Measurements from ENCODE around the gene PLEKHA7.

The PLEKHA7 gene

DNA sequence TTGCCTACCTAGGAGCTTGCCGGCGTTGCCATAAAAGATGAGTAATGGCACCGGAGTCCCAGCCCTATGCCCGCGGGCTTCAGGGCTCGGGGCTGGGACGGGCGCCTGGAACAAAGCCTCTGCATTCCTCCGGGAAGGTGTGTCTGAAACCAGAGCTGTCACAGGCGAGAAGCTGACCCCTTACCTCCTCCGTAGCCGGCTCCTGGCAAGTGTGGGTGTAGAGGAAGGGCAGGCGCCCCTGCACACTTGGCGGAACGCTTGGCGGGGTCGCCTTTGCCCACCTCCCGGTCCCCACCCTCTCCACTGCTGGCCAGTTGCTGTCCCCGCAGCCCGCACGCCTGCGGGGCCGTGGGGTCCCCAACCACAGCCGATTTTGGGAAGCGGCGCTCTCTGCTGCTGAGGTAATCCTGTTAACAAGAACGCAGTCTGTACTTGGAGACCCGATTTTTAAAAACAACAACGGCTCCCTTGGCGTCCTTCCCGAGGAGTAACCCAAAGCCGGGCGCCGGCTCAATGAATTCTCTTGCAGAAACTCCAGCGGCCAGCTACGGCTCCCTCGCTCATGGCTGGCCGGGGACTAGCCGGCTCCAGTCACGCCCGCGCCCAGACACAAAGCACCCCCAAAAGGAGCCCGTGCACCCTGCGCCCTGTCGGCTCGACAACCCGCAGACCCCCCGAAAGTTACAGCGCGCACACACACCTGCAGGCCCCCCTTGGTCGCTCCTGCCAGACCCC, 89.2 kb downstream of the PLEKHA7 start:
- H3K79me1 ChIP-seq (ENCODE audit: low read length), result no peaks in the 10 kb centered on the region
- peak overlapping the region; percentile 92 for H3K4me2 ChIP-seq (ENCODE audit: low read length)
- no peak overlapping the region for H3K18ac ChIP-seq (ENCODE audit: low read length)
- H3K27me3 ChIP-seq (ENCODE audit: insufficient read depth, low read length, poor library complexity), result no peaks in the 10 kb centered on the region
- no peak overlapping the region for H3K23ac ChIP-seq (ENCODE audit: low read length)
- no peak overlapping the region for H4K8ac ChIP-seq (ENCODE audit: low read depth, low read length)
- H2BK120ac ChIP-seq (ENCODE audit: low read depth, low read length), result no peak overlapping the region
- H4K5ac ChIP-seq (ENCODE audit: low read length), result no peak overlapping the region
- no peak overlapping the region for H2AK5ac ChIP-seq (ENCODE audit: low read length)
- peak overlapping the region; percentile 14 for H3K4me3 ChIP-seq (ENCODE audit: low read length)
- H3K4me1 ChIP-seq (ENCODE audit: control insufficient read depth, low read depth, low read length), result peaks cover 24% of the 10 kb centered on the region
- no peak overlapping the region for H2BK15ac ChIP-seq (replicated peaks; ENCODE audit: low read depth)
- no peaks in the 10 kb centered on the region for H3K36me3 ChIP-seq (ENCODE audit: control insufficient read depth, insufficient read depth, low read length)
- no CpG with 5 or more reads among the region's 51 CpGs for WGBS (ENCODE audit: extremely low coverage, insufficient coverage, low lambda C conversion rate)
- no peak overlapping the region for H2BK5ac ChIP-seq (ENCODE audit: low read length)
- DNase-seq, result peak; percentile 91
- no peak overlapping the region for H3K4ac ChIP-seq (ENCODE audit: low read depth, low read length)
- no peak overlapping the region for H3K27ac ChIP-seq (ENCODE audit: low read depth, low read length)
- H3K9ac ChIP-seq (ENCODE audit: low read length), result peak overlapping the region; percentile 51
- no peaks in the 10 kb centered on the region for H3K79me2 ChIP-seq (ENCODE audit: control insufficient read depth, insufficient read depth, low read length)
- H3K56ac ChIP-seq (ENCODE audit: low read length), result peak overlapping the region; percentile 83

GRCh38 chr11:16924462-16924825, 89.8 kb downstream of the PLEKHA7 start:
- no peak overlapping the region for H3K23ac ChIP-seq (ENCODE audit: low read length)
- no peak overlapping the region for H2BK120ac ChIP-seq (ENCODE audit: low read depth, low read length)
- no peaks in the 10 kb centered on the region for H3K27me3 ChIP-seq (ENCODE audit: insufficient read depth, low read length, poor library complexity)
- H3K79me1 ChIP-seq (ENCODE audit: low read length), result no peaks in the 10 kb centered on the region
- no peak overlapping the region for H2BK5ac ChIP-seq (ENCODE audit: low read length)
- no peak for DNase-seq
- no peak overlapping the region for H4K8ac ChIP-seq (ENCODE audit: low read depth, low read length)
- peak overlapping the region; percentile 0 for H3K56ac ChIP-seq (ENCODE audit: low read length)
- no peaks in the 10 kb centered on the region for H3K36me3 ChIP-seq (ENCODE audit: control insufficient read depth, insufficient read depth, low read length)
- H3K9ac ChIP-seq (ENCODE audit: low read length), result peak overlapping the region; percentile 11
- peak overlapping the region; percentile 10 for H3K4me2 ChIP-seq (ENCODE audit: low read length)
- peaks cover 24% of the 10 kb centered on the region for H3K4me1 ChIP-seq (ENCODE audit: control insufficient read depth, low read depth, low read length)
- no peak overlapping the region for H2AK5ac ChIP-seq (ENCODE audit: low read length)
- no peaks in the 10 kb centered on the region for H3K79me2 ChIP-seq (ENCODE audit: control insufficient read depth, insufficient read depth, low read length)
- no peak overlapping the region for H2BK15ac ChIP-seq (replicated peaks; ENCODE audit: low read depth)
- H3K4ac ChIP-seq (ENCODE audit: low read depth, low read length), result no peak overlapping the region
- no peak overlapping the region for H3K27ac ChIP-seq (ENCODE audit: low read depth, low read length)
- no peak overlapping the region for H3K18ac ChIP-seq (ENCODE audit: low read length)
- no peak overlapping the region for H4K5ac ChIP-seq (ENCODE audit: low read length)
- WGBS (ENCODE audit: extremely low coverage, insufficient coverage, low lambda C conversion rate), result no CpG with 5 or more reads among the region's 4 CpGs
- no peak overlapping the region for H3K4me3 ChIP-seq (ENCODE audit: low read length)

- H3K79me1 ChIP-seq (ENCODE audit: low read length), result no peaks in the 10 kb centered on the region
- no peak overlapping the region for H2BK120ac ChIP-seq (ENCODE audit: low read depth, low read length)
- no peak overlapping the region for H2AK5ac ChIP-seq (ENCODE audit: low read length)
- no peak overlapping the region for H3K23ac ChIP-seq (ENCODE audit: low read length)
- H4K5ac ChIP-seq (ENCODE audit: low read length), result no peak overlapping the region
- no peak overlapping the region for H2BK5ac ChIP-seq (ENCODE audit: low read length)
- DNase-seq, result peak; percentile 27
- WGBS (ENCODE audit: extremely low coverage, insufficient coverage, low lambda C conversion rate), result no CpG with 5 or more reads among the region's 4 CpGs
- H3K36me3 ChIP-seq (ENCODE audit: control insufficient read depth, insufficient read depth, low read length), result no peaks in the 10 kb centered on the region
- H4K8ac ChIP-seq (ENCODE audit: low read depth, low read length), result no peak overlapping the region
- no peaks in the 10 kb centered on the region for H3K27me3 ChIP-seq (ENCODE audit: insufficient read depth, low read length, poor library complexity)
- H3K4me2 ChIP-seq (ENCODE audit: low read length), result no peak overlapping the region
- H3K18ac ChIP-seq (ENCODE audit: low read length), result no peak overlapping the region
- H3K56ac ChIP-seq (ENCODE audit: low read length), result no peak overlapping the region
- H2BK15ac ChIP-seq (replicated peaks; ENCODE audit: low read depth), result no peak overlapping the region
- no peak overlapping the region for H3K4ac ChIP-seq (ENCODE audit: low read depth, low read length)
- H3K9ac ChIP-seq (ENCODE audit: low read length), result no peak overlapping the region
- peaks cover 24% of the 10 kb centered on the region for H3K4me1 ChIP-seq (ENCODE audit: control insufficient read depth, low read depth, low read length)
- H3K79me2 ChIP-seq (ENCODE audit: control insufficient read depth, insufficient read depth, low read length), result no peaks in the 10 kb centered on the region
- no peak overlapping the region for H3K4me3 ChIP-seq (ENCODE audit: low read length)
- no peak overlapping the region for H3K27ac ChIP-seq (ENCODE audit: low read depth, low read length)
Observed at GRCh38 chr11:16923987-16924386, 90.2 kb downstream of the PLEKHA7 start.

DNA sequence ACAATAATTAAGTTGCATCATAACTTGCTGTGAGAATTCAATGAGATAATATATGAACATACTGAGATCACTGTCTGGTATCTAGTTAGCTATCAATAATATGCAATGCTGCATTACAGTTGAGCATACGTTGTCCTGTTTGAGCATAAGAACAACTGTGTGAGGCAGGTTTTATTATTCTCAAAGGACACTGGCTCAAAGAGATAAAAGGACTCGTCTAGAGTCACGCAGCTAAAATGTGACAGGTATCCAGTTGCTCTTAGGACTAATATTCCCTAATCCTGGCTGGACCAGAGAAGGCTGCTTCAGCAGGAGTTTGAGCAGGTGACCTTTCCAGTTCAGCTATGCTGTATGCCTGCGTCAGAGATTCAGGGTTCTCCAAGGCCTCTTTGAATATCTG, 92.5 kb downstream of the PLEKHA7 start:
- Histone ChIP-seq H3K36me3 (ENCODE audit: control insufficient read depth, insufficient read depth, low read length) (no peaks in the 10 kb centered on the region), H2BK120ac (ENCODE audit: low read depth, low read length) (no peak overlapping the region), H4K8ac (ENCODE audit: low read depth, low read length) (no peak overlapping the region), H3K27ac (ENCODE audit: low read depth, low read length) (no peak overlapping the region), H3K56ac (ENCODE audit: low read length) (no peak overlapping the region), H3K4me3 (ENCODE audit: low read length) (no peak overlapping the region), H2BK5ac (ENCODE audit: low read length) (no peak overlapping the region), H3K18ac (ENCODE audit: low read length) (no peak overlapping the region), H3K79me2 (ENCODE audit: control insufficient read depth, insufficient read depth, low read length) (no peaks in the 10 kb centered on the region), H2BK15ac (replicated peaks; ENCODE audit: low read depth) (no peak overlapping the region), H3K4me2 (ENCODE audit: low read length) (no peak overlapping the region), H4K5ac (ENCODE audit: low read length) (no peak overlapping the region), H2AK5ac (ENCODE audit: low read length) (no peak overlapping the region), H3K23ac (ENCODE audit: low read length) (no peak overlapping the region), H3K4ac (ENCODE audit: low read depth, low read length) (no peak overlapping the region), H3K4me1 (ENCODE audit: control insufficient read depth, low read depth, low read length) (peaks cover 19% of the 10 kb centered on the region), H3K79me1 (ENCODE audit: low read length) (no peaks in the 10 kb centered on the region), H3K27me3 (ENCODE audit: insufficient read depth, low read length, poor library complexity) (no peaks in the 10 kb centered on the region), H3K9ac (ENCODE audit: low read length) (no peak overlapping the region)
- no CpG with 5 or more reads among the region's 4 CpGs for WGBS (ENCODE audit: extremely low coverage, insufficient coverage, low lambda C conversion rate)
- no peak for DNase-seq

GRCh38 chr11:16921019-16921418, 93.2 kb downstream of the PLEKHA7 start:
- no peak overlapping the region for H4K5ac ChIP-seq (ENCODE audit: low read length)
- no peak overlapping the region for H2AK5ac ChIP-seq (ENCODE audit: low read length)
- H3K27me3 ChIP-seq (ENCODE audit: insufficient read depth, low read length, poor library complexity), result no peaks in the 10 kb centered on the region
- no peak overlapping the region for H3K18ac ChIP-seq (ENCODE audit: low read length)
- no peak overlapping the region for H3K4me2 ChIP-seq (ENCODE audit: low read length)
- no peaks in the 10 kb centered on the region for H3K79me1 ChIP-seq (ENCODE audit: low read length)
- no peak overlapping the region for H4K8ac ChIP-seq (ENCODE audit: low read depth, low read length)
- H3K4me1 ChIP-seq (ENCODE audit: control insufficient read depth, low read depth, low read length), result peaks cover 13% of the 10 kb centered on the region
- H3K4ac ChIP-seq (ENCODE audit: low read depth, low read length), result no peak overlapping the region
- H2BK120ac ChIP-seq (ENCODE audit: low read depth, low read length), result no peak overlapping the region
- H3K23ac ChIP-seq (ENCODE audit: low read length), result no peak overlapping the region
- no peak overlapping the region for H3K27ac ChIP-seq (ENCODE audit: low read depth, low read length)
- H2BK5ac ChIP-seq (ENCODE audit: low read length), result no peak overlapping the region
- no peak overlapping the region for H3K56ac ChIP-seq (ENCODE audit: low read length)
- H2BK15ac ChIP-seq (replicated peaks; ENCODE audit: low read depth), result no peak overlapping the region
- DNase-seq, result no peak
- H3K9ac ChIP-seq (ENCODE audit: low read length), result no peak overlapping the region
- H3K36me3 ChIP-seq (ENCODE audit: control insufficient read depth, insufficient read depth, low read length), result no peaks in the 10 kb centered on the region
- WGBS (ENCODE audit: extremely low coverage, insufficient coverage, low lambda C conversion rate), result no CpG with 5 or more reads among the region's 4 CpGs
- no peaks in the 10 kb centered on the region for H3K79me2 ChIP-seq (ENCODE audit: control insufficient read depth, insufficient read depth, low read length)
- H3K4me3 ChIP-seq (ENCODE audit: low read length), result no peak overlapping the region

- Histone ChIP-seq H2BK120ac (ENCODE audit: low read depth, low read length) (no peak overlapping the region), H3K4me2 (ENCODE audit: low read length) (no peak overlapping the region)
- no CpG with 5 or more reads among the region's 5 CpGs for WGBS (ENCODE audit: extremely low coverage, insufficient coverage, low lambda C conversion rate)
Observed at GRCh38 chr11:16920559-16920958, 93.7 kb downstream of the PLEKHA7 start.

More at GRCh38 chr11:16920559-16920958, 93.7 kb downstream of the PLEKHA7 start:
- Histone ChIP-seq H3K36me3 (ENCODE audit: control insufficient read depth, insufficient read depth, low read length) (no peaks in the 10 kb centered on the region), H3K18ac (ENCODE audit: low read length) (no peak overlapping the region), H3K27ac (ENCODE audit: low read depth, low read length) (no peak overlapping the region), H3K56ac (ENCODE audit: low read length) (no peak overlapping the region), H3K23ac (ENCODE audit: low read length) (no peak overlapping the region), H2BK5ac (ENCODE audit: low read length) (no peak overlapping the region), H3K79me2 (ENCODE audit: control insufficient read depth, insufficient read depth, low read length) (no peaks in the 10 kb centered on the region), H3K4ac (ENCODE audit: low read depth, low read length) (no peak overlapping the region), H4K5ac (ENCODE audit: low read length) (no peak overlapping the region), H3K4me1 (ENCODE audit: control insufficient read depth, low read depth, low read length) (peaks cover 10% of the 10 kb centered on the region), H4K8ac (ENCODE audit: low read depth, low read length) (no peak overlapping the region), H3K27me3 (ENCODE audit: insufficient read depth, low read length, poor library complexity) (no peaks in the 10 kb centered on the region), H2AK5ac (ENCODE audit: low read length) (no peak overlapping the region), H2BK15ac (replicated peaks; ENCODE audit: low read depth) (no peak overlapping the region), H3K79me1 (ENCODE audit: low read length) (no peaks in the 10 kb centered on the region), H3K4me3 (ENCODE audit: low read length) (no peak overlapping the region), H3K9ac (ENCODE audit: low read length) (no peak overlapping the region)
- DNase-seq, result no peak
